IMR-90 (cell line): ENCODE results near the gene VAMP8. TPM values are rescaled to one million over a fixed set of nuclear protein-coding genes. Genes with fewer than 3 reads are reported as not detected.

Source experiments
- ATAC-seq: fragments of 200-7000 bp; cut with Tn5 transposase; 2 replicates; pipeline ENCODE4 v1.9.1; 2020; ENCODE audit warnings: low read depth, mild to moderate bottlenecking, moderate library complexity
- BruUV-seq: library from RNA; stranded (reverse); fragments of 400-500 nt; replicated peaks from 2 replicates; lab custom pipeline; 2021; lab: Mats Ljungman, UMichigan
- CTCF ChIA-PET: fragments of 300-600 bp; formaldehyde crosslinking; extraction: SDS; loops from one replicate; lab custom pipeline; 2021; ENCODE audit warnings: antibody characterized with exemption; lab: Yijun Ruan, JAX
- POLR2A ChIA-PET: fragments of 300-600 bp; sonication (Branson Sonifier 250); formaldehyde crosslinking; loops from one replicate; lab custom pipeline; 2022; ENCODE audit warnings: antibody characterized with exemption; ENCODE audit not compliant: unreplicated experiment; lab: Charles Lee
- DNase-seq: peaks from one replicate; pipeline ENCODE4 v3.0.0; 2013
- H2AFZ ChIP-seq: replicated peaks from 2 replicates; pipeline ENCODE3; 2013; ENCODE audit warnings: low read length, mild to moderate bottlenecking; ENCODE audit not compliant: poor library complexity
- H2AK5ac ChIP-seq: 2 replicates; pipeline ENCODE4 v1.6.1; 2013; ENCODE audit warnings: low read depth, low read length, inconsistent platforms
- H2AK9ac ChIP-seq: replicated peaks from 2 replicates; pipeline ENCODE3; 2013; ENCODE audit warnings: mild to moderate bottlenecking, low read depth, low read length, moderate library complexity; ENCODE audit not compliant: poor library complexity
- H2BK120ac ChIP-seq: 2 replicates; pipeline ENCODE4 v1.6.1; 2013; ENCODE audit warnings: low read depth, low read length, inconsistent platforms
- H2BK15ac ChIP-seq: 3 replicates; pipeline ENCODE4 v1.6.1; 2013; ENCODE audit warnings: low read depth, low read length, inconsistent platforms
- H2BK20ac ChIP-seq: 2 replicates; pipeline ENCODE4 v1.6.1; 2013; ENCODE audit warnings: low read depth, mild to moderate bottlenecking, inconsistent platforms, low read length, moderate library complexity
- H2BK5ac ChIP-seq: 2 replicates; pipeline ENCODE4 v1.6.1; 2013; ENCODE audit warnings: mild to moderate bottlenecking, low read depth, low read length, inconsistent platforms; ENCODE audit not compliant: poor library complexity, severe bottlenecking
- H3K14ac ChIP-seq: replicated peaks from 2 replicates; pipeline ENCODE4 v1.6.1; 2013; ENCODE audit warnings: low read depth, low read length, inconsistent platforms
- H3K18ac ChIP-seq: 2 replicates; pipeline ENCODE4 v1.6.1; 2013; ENCODE audit warnings: low read depth, low read length, control low read depth
- H3K23ac ChIP-seq: 2 replicates; pipeline ENCODE4 v1.6.1; 2013; ENCODE audit warnings: low read depth, low read length, inconsistent platforms
- H3K27ac ChIP-seq: 2 replicates; pipeline ENCODE4 v1.5.1; 2013; ENCODE audit warnings: mild to moderate bottlenecking, control low read depth, low read length; ENCODE audit not compliant: insufficient read depth
- H3K27me3 ChIP-seq: 2 replicates; pipeline ENCODE4 v1.6.1; 2013; ENCODE audit warnings: low read length; ENCODE audit not compliant: control insufficient read depth, insufficient read depth
- H3K36me3 ChIP-seq: 2 replicates; pipeline ENCODE4 v1.6.1; 2013; ENCODE audit warnings: low read length, mixed read lengths; ENCODE audit not compliant: control insufficient read depth, insufficient read depth
- H3K4ac ChIP-seq: 2 replicates; pipeline ENCODE4 v1.6.1; 2013; ENCODE audit warnings: low read depth, low read length, inconsistent platforms
- H3K4me1 ChIP-seq: 2 replicates; pipeline ENCODE4 v1.6.1; 2013; ENCODE audit warnings: low read length, mixed read lengths; ENCODE audit not compliant: control insufficient read depth, insufficient read depth
- H3K4me2 ChIP-seq: 2 replicates; pipeline ENCODE4 v1.6.1; 2013; ENCODE audit warnings: low read depth, mild to moderate bottlenecking, control low read depth, low read length, moderate library complexity
- H3K4me3 ChIP-seq: 2 replicates; pipeline ENCODE4 v1.5.1; 2013; ENCODE audit warnings: low read depth, mild to moderate bottlenecking, control low read depth, low read length, moderate library complexity; ENCODE audit not compliant: insufficient read depth
- H3K56ac ChIP-seq: 2 replicates; pipeline ENCODE4 v1.6.1; 2013; ENCODE audit warnings: low read length, inconsistent platforms; ENCODE audit not compliant: insufficient read depth; ENCODE audit errors: extremely low read depth
- H3K79me1 ChIP-seq, 2 experiments: 2 replicates each; pipeline ENCODE4 v1.6.1; 2013; ENCODE audit warnings: low read length in 2 of 2, inconsistent platforms in 1 of 2, low read depth in 1 of 2
- H3K9ac ChIP-seq: 2 replicates; pipeline ENCODE4 v1.6.1; 2013; ENCODE audit warnings: low read depth, low read length, control low read depth
- H3K9me1 ChIP-seq: 2 replicates; pipeline ENCODE4 v1.6.1; 2013; ENCODE audit warnings: low read length, inconsistent platforms; ENCODE audit not compliant: insufficient read depth
- H3K9me3 ChIP-seq: 2 replicates; pipeline ENCODE4 v1.6.1; 2013; ENCODE audit warnings: low read length; ENCODE audit not compliant: control insufficient read depth, insufficient read depth
- H4K20me1 ChIP-seq: 2 replicates; pipeline ENCODE4 v1.6.1; 2013; ENCODE audit warnings: low read length, inconsistent platforms; ENCODE audit not compliant: insufficient read depth
- H4K5ac ChIP-seq: 2 replicates; pipeline ENCODE4 v1.6.1; 2013; ENCODE audit warnings: mild to moderate bottlenecking, low read depth, low read length, control low read depth
- H4K8ac ChIP-seq, 2 experiments: 2 replicates each; pipeline ENCODE4 v1.6.1; 2013; ENCODE audit warnings: low read depth in 2 of 2, low read length in 2 of 2, control low read depth in 1 of 2, inconsistent platforms in 1 of 2
- H4K91ac ChIP-seq: 2 replicates; pipeline ENCODE4 v1.6.1; 2013; ENCODE audit warnings: low read depth, low read length, inconsistent platforms; ENCODE audit not compliant: insufficient read depth
- BHLHE40 ChIP-seq: fragments of 150-350 bp; IDR thresholded peaks from 2 replicates; pipeline ENCODE4 v1.6.1; 2016; ENCODE audit warnings: mild to moderate bottlenecking, low read depth, low read length
- CEBPB ChIP-seq: IDR thresholded peaks from 2 replicates; pipeline ENCODE4 v1.6.1; 2012; ENCODE audit warnings: low read depth, low read length, improper control_type of control experiment
- CHD1 ChIP-seq: IDR thresholded peaks from 2 replicates; pipeline ENCODE4 v1.6.1; 2012; ENCODE audit warnings: low read depth, low read length, improper control_type of control experiment
- FOS ChIP-seq: fragments of 150-350 bp; IDR thresholded peaks from 2 replicates; pipeline ENCODE4 v1.6.1; 2016; ENCODE audit warnings: low read depth, low read length
- MAFK ChIP-seq: IDR thresholded peaks from 2 replicates; pipeline ENCODE4 v1.6.1; 2012; ENCODE audit warnings: low read depth, low read length, improper control_type of control experiment
- MAZ ChIP-seq: IDR thresholded peaks from 2 replicates; pipeline ENCODE4 v1.6.1; 2012; ENCODE audit warnings: low read depth, mild to moderate bottlenecking, low read length, improper control_type of control experiment, moderate library complexity, borderline replicate concordance
- MXI1 ChIP-seq: IDR thresholded peaks from 2 replicates; pipeline ENCODE4 v1.6.1; 2012; ENCODE audit warnings: low read depth, mild to moderate bottlenecking, low read length, moderate library complexity, borderline replicate concordance
- NFE2L2 ChIP-seq: fragments of 150-350 bp; IDR thresholded peaks from 2 replicates; pipeline ENCODE4 v1.6.1; 2016; ENCODE audit warnings: low read depth, mild to moderate bottlenecking, low read length
- POLR2A ChIP-seq: IDR thresholded peaks from 2 replicates; pipeline ENCODE4 v1.6.1; 2012; ENCODE audit warnings: mild to moderate bottlenecking, low read depth, low read length
- RAD21 ChIP-seq: IDR thresholded peaks from 2 replicates; pipeline ENCODE4 v1.6.1; 2012; ENCODE audit warnings: low read length, improper control_type of control experiment
- RCOR1 ChIP-seq: IDR thresholded peaks from 2 replicates; pipeline ENCODE4 v1.6.1; 2012; ENCODE audit warnings: mild to moderate bottlenecking, low read length, improper control_type of control experiment; ENCODE audit not compliant: insufficient replicate concordance
- RFX5 ChIP-seq: IDR thresholded peaks from 2 replicates; pipeline ENCODE4 v1.8.0; 2012; ENCODE audit warnings: low read depth, mild to moderate bottlenecking, low read length, moderate library complexity
- SMC3 ChIP-seq: fragments of 150-350 bp; IDR thresholded peaks from 2 replicates; pipeline ENCODE4 v1.6.1; 2016; ENCODE audit warnings: low read depth, mild to moderate bottlenecking, antibody characterized with exemption, low read length, moderate library complexity
- WGBS, 2 experiments: methylation state at CpG; one replicate each; pipeline versions ENCODE4 v1.1.5 to v1.1.7; 2013; ENCODE audit warnings: missing lambda C conversion rate in 2 of 2; ENCODE audit not compliant: insufficient read length in 1 of 2; ENCODE audit errors: extremely low coverage in 2 of 2; 5-methylcytosine and 5-hydroxymethylcytosine counted together
- dilution Hi-C: fragments of 300-500 bp; cut with HindIII; formaldehyde crosslinking; loops from one replicate; pipeline ENCODE4 v1.14.3; 2018; ENCODE audit warnings: low sequenced_read_pairs; ENCODE audit not compliant: unreplicated experiment
- in situ Hi-C: fragments of 300-500 bp; cut with MboI; formaldehyde crosslinking; loops from 3 replicates; pipeline ENCODE4 v1.14.3; 2019; ENCODE audit warnings: low sequenced_read_pairs, inconsistent platforms, mixed read lengths
- intact Hi-C: fragments of 100-400 bp; cut with micrococcal nuclease; formaldehyde crosslinking; loops from 2 replicates; pipeline ENCODE4 v1.10.0; 2022
- polyA plus RNA-seq, 3 experiments: library from polyadenylated mRNA; depleted of rRNA; stranded (reverse); fragments of >200 nt; gene quantifications; 2 replicates each; pipeline ENCODE4 v1.2.3, GENCODE V29; 2012; ENCODE audit warnings: low replicate concordance in 1 of 3
- total RNA-seq: library from RNA; depleted of rRNA; stranded (reverse); fragments of >200 nt; gene quantifications from 2 replicates; pipeline ENCODE4 v1.2.3, GENCODE V29; 2012
- TF ChIP-seq, protein P1 (sequence below): fragments of 150-350 bp; IDR thresholded peaks from 2 replicates; pipeline ENCODE4 v1.6.1; 2017; ENCODE audit warnings: mild to moderate bottlenecking, antibody characterized with exemption, low read length, low read depth
- TF ChIP-seq, protein P2 (sequence below): conservative IDR thresholded peaks from 2 replicates; pipeline ENCODE4 v1.5.1; 2012; ENCODE audit warnings: mild to moderate bottlenecking, low read depth, low read length, improper control_type of control experiment
- TF ChIP-seq, protein P3 (sequence below): fragments of 150-350 bp; IDR thresholded peaks from 2 replicates; pipeline ENCODE4 v1.6.1; 2016; ENCODE audit warnings: low read depth, mild to moderate bottlenecking, low read length, moderate library complexity, borderline replicate concordance

The VAMP8 gene
- total and polyA plus RNA-seq, 2 of the 4 experiments (the other 2 are of a cell fraction): 0.90 to 1.9 TPM

DNA sequence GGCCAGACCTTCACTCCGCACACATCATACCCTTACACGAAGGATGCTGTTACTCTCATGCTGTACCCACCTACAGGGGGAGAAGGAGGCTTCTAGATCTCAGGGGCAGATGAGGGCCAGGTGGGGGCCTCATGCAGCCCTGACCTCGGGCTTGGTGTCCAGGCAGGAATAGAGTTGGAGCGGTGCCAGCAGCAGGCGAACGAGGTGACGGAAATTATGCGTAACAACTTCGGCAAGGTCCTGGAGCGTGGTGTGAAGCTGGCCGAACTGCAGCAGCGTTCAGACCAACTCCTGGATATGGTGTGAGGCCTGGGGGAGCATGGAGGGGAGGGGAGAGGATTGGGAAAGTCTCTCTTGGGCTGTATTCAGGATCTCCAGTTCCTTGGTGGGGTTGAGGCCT, 14.2 kb downstream of the VAMP8 start:
- no peak for TF ChIP-seq MAFK
- TF ChIP-seq SMC3: no peak
- TF ChIP-seq RAD21: no peak
- TF ChIP-seq, protein P1, sequence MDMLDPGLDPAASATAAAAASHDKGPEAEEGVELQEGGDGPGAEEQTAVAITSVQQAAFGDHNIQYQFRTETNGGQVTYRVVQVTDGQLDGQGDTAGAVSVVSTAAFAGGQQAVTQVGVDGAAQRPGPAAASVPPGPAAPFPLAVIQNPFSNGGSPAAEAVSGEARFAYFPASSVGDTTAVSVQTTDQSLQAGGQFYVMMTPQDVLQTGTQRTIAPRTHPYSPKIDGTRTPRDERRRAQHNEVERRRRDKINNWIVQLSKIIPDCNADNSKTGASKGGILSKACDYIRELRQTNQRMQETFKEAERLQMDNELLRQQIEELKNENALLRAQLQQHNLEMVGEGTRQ: no peak
- TF ChIP-seq CEBPB: no peak
- no peak for TF ChIP-seq RFX5
- TF ChIP-seq, protein P2, sequence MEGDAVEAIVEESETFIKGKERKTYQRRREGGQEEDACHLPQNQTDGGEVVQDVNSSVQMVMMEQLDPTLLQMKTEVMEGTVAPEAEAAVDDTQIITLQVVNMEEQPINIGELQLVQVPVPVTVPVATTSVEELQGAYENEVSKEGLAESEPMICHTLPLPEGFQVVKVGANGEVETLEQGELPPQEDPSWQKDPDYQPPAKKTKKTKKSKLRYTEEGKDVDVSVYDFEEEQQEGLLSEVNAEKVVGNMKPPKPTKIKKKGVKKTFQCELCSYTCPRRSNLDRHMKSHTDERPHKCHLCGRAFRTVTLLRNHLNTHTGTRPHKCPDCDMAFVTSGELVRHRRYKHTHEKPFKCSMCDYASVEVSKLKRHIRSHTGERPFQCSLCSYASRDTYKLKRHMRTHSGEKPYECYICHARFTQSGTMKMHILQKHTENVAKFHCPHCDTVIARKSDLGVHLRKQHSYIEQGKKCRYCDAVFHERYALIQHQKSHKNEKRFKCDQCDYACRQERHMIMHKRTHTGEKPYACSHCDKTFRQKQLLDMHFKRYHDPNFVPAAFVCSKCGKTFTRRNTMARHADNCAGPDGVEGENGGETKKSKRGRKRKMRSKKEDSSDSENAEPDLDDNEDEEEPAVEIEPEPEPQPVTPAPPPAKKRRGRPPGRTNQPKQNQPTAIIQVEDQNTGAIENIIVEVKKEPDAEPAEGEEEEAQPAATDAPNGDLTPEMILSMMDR: no peak
- TF ChIP-seq MAZ: no peak
- no peak for TF ChIP-seq BHLHE40
- no peak for TF ChIP-seq CHD1
- TF ChIP-seq NFE2L2: no peak
- TF ChIP-seq RCOR1: no peak
- TF ChIP-seq POLR2A: no peak
- TF ChIP-seq, protein P3, sequence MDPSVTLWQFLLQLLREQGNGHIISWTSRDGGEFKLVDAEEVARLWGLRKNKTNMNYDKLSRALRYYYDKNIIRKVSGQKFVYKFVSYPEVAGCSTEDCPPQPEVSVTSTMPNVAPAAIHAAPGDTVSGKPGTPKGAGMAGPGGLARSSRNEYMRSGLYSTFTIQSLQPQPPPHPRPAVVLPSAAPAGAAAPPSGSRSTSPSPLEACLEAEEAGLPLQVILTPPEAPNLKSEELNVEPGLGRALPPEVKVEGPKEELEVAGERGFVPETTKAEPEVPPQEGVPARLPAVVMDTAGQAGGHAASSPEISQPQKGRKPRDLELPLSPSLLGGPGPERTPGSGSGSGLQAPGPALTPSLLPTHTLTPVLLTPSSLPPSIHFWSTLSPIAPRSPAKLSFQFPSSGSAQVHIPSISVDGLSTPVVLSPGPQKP: no peak
- no peak for TF ChIP-seq MXI1
- TF ChIP-seq FOS: no peak
- Histone ChIP-seq H3K79me1 (peaks cover 33 to 72% of the 10 kb centered on the region in 2 experiments), H3K27ac (peak overlapping the region; percentile 38; the same call in 1 of the 2 replicates), H3K4me1 (peaks cover 23% of the 10 kb centered on the region), H2BK15ac (peak overlapping the region; percentile 63; the same call in 1 of the 3 replicates), H4K8ac (peak overlapping the region in 1 of 2 experiments; percentile 74; a peak in 3 of 4 replicates), H3K27me3 (no peaks in the 10 kb centered on the region), H3K18ac (no peak overlapping the region), H3K9me3 (no peaks in the 10 kb centered on the region), H3K4me3 (no peak overlapping the region), H2BK20ac (no peak overlapping the region), H3K23ac (peak overlapping the region; percentile 55; the same call in 1 of the 2 replicates), H3K36me3 (peaks cover under 1% of the 10 kb centered on the region; the same call in 1 of the 2 replicates), H3K9ac (no peak overlapping the region), H3K14ac (peak overlapping the region; percentile 90; the same call in 1 of the 2 replicates), H2AFZ (peak overlapping the region; percentile 45), H3K56ac (no peak overlapping the region), H4K91ac (peak overlapping the region; percentile 77; the same call in 1 of the 2 replicates), H4K20me1 (peaks cover 13% of the 10 kb centered on the region), H2AK5ac (peak overlapping the region; percentile 93; the same call in 1 of the 2 replicates), H2BK120ac (peak overlapping the region; percentile 77; the same call in 1 of the 2 replicates), H3K9me1 (peaks cover 29% of the 10 kb centered on the region), H3K4ac (peak overlapping the region; percentile 80), H2BK5ac (peak overlapping the region; percentile 92), H3K4me2 (no peak overlapping the region), H4K5ac (peak overlapping the region; percentile 10; the same call in 1 of the 2 replicates), H2AK9ac (peak overlapping the region; percentile 77)
- 81% methylated on average over 6 of the region's 12 CpGs; no CpG with 5 or more reads in 1 of the 2 experiments for WGBS, 2 experiments
- ATAC-seq (no peak), DNase-seq (no peak)
- ChIA-PET CTCF (no interaction called here), POLR2A (interaction anchor here (0.7 to 1.3 kb wide), 2 partner anchors 58 to 172 kb away, joined by 3 read pairs; no protein-coding TSS in a partner anchor)
- dilution Hi-C loops: no loop called here
- BruUV-seq: no TSS peak
- intact Hi-C loops: no loop called here
- in situ Hi-C loops: no loop called here
